SK-MEL-5 (cell line): ENCODE results near the gene PSMD14. TPM values are rescaled to one million over a fixed set of nuclear protein-coding genes. Genes with fewer than 3 reads are reported as not detected.

Experiments used
- DNase-seq: peaks from one replicate; pipeline ENCODE4 v3.0.0-alpha.2; 2016; ENCODE audit warnings: low read depth, low spot score
- in situ Hi-C: cut with HindIII; loops from 2 replicates; pipeline ENCODE4 v1.10.0; 2016; ENCODE audit warnings: low sequenced_read_pairs, high pct_unique_total_duplicates, low pct_unique_long_range_greater_than_20kb
- total RNA-seq: library from RNA; depleted of rRNA; stranded (reverse); fragments of >200 nt; shearing (Covaris generic); gene quantifications from 2 replicates; pipeline ENCODE4 v1.2.3, GENCODE V29; 2014

PSMD14 gene
- total RNA-seq, 1 experiment from 2014 or later: 114 TPM

- DNase-seq: no peak
- in situ Hi-C loops: no loop called here
Measured at GRCh38 chr2:161409308-161409907, 101.2 kb downstream of the PSMD14 start.

- in situ Hi-C loops: no loop called here
- no peak for DNase-seq
Measured at GRCh38 chr2:161412346-161412745, 104.1 kb downstream of the PSMD14 start.

- no peak for DNase-seq
- in situ Hi-C loops: no loop called here
Measured at GRCh38 chr2:161414042-161415033, 106.1 kb downstream of the PSMD14 start.

- in situ Hi-C loops: no loop called here
- no peak for DNase-seq
Measured at GRCh38 chr2:161415034-161415986, 107.1 kb downstream of the PSMD14 start.

GRCh38 chr2:161415987-161416707 lies 107.9 kb downstream of the PSMD14 start, which contains the start of gene TBR1:
Gene TBR1 (plus strand): TSS chr2:161416297. CDS start chr2:161416411, 114 bp downstream.
- in situ Hi-C loops: no loop called here
- no peak for DNase-seq

GRCh38 chr2:161416708-161417437 lies 108.6 kb downstream of the PSMD14 start:
- in situ Hi-C loops: no loop called here
- no peak for DNase-seq

GRCh38 chr2:161417438-161418274 lies 109.4 kb downstream of the PSMD14 start:
- no peak for DNase-seq
- in situ Hi-C loops: no loop called here

GRCh38 chr2:161418275-161418714 lies 110.1 kb downstream of the PSMD14 start:
- in situ Hi-C loops: no loop called here
- DNase-seq: no peak

- no peak for DNase-seq
- in situ Hi-C loops: no loop called here
Measured at GRCh38 chr2:161418715-161419637, 110.8 kb downstream of the PSMD14 start.

GRCh38 chr2:161419638-161420190 lies 111.5 kb downstream of the PSMD14 start:
- in situ Hi-C loops: no loop called here
- DNase-seq: no peak

- in situ Hi-C loops: no loop called here
- DNase-seq: no peak
Measured at GRCh38 chr2:161420406-161421074, 112.3 kb downstream of the PSMD14 start.

GRCh38 chr2:161421686-161422085 lies 113.5 kb downstream of the PSMD14 start:
- in situ Hi-C loops: no loop called here
- no peak for DNase-seq

- DNase-seq: no peak
- in situ Hi-C loops: no loop called here
Measured at GRCh38 chr2:161422816-161423403, 114.7 kb downstream of the PSMD14 start.
